NCI-H748 (cell line): ENCODE measurements around the gene CRNN.

Source experiments
- DNase-seq: peaks from one replicate; lab custom pipeline; 2025; ENCODE audit not compliant: unreplicated experiment; lab: John Stamatoyannopoulos, UW

The CRNN gene

DNA sequence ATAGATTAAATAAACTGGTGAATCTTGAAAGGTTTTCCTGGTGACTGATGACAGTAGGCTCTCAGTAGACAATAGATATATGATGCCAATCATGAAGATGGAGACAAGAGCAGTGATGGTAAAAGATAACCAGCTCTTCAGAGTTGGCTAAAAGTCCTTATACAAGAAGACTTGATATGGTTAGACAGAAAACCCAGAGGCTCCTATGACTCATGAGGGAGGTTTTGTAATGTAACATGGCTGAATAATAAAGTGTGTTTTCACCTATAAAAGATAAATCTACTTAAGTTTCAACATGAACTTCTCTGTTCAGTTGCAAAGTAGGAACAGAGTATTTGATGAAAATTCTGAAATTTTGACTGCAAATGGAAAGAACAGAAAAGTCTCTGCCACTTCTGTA lies 12.7 kb upstream of the CRNN start:
- no peak for DNase-seq

DNA sequence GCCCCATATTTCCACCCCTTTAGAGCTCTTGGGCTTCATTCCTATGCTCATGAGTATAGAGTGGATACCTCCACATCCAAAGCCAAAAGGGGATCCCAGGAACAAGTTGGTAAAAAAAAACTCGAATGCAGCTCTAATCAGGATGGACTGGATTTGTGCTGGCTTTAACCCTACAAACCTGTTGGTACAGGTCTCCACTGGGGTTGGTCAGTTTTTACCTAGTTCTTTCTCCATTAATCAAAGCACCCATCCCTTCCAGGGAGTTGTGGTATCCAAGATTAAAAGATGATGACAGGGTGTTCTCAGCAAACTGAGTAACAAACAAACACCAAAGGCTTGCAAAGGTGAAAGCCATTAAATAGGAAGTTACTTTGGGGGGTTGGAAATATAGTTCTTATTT lies 5.9 kb upstream of the CRNN start:
- DNase-seq = no peak

- no peak for DNase-seq
These were observed 1.6 kb upstream of the CRNN start for GRCh38 chr1:152415454-152416227.

- no peak for DNase-seq
These were observed 1.3 kb downstream of the CRNN start for GRCh38 chr1:152412756-152413155.

DNA sequence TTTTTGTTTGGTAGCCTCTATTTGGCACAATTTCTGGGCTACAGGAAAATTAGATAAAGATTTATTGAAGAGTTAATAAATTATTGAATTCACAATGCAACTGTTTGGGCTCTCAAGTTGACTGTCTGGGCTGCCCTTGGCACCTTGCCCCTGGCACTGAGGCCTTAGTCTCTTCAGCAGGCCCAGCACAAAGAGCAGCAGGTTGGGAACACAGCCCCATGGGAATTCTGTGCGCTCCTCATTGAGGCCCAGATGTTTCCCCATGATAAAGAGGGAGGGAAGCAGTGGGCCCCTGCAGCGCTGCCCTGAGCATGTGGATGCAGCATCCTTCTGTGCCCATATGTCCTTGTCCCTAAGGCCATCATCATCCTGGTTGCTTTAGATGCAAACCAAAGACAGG lies 2.9 kb downstream of the CRNN start:
- no peak for DNase-seq

DNA sequence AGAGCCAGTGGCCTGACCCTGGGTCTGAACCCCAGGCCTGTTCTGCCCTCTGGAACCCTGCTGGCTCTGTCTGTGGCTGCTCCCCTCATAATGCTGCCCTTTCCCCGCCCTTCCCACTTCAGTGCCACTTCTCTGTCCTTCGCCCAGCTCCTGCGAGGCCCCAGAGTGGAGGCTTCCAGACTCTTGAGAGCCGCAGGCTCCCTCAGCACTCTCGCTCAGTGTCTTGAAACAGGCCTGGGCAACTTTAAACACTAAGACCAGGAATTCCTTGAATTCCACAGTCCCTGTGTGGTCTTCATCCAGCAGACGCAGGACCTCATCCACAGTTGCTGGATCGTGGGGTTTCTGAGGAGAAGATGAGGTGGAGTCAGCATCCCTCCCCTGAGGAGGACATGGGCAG lies 3.5 kb downstream of the CRNN start:
- DNase-seq = no peak

GRCh38 chr1:152410028-152410427 lies 4.0 kb downstream of the CRNN start:
- DNase-seq = no peak

GRCh38 chr1:152408664-152409063 lies 5.4 kb downstream of the CRNN start:
- DNase-seq = no peak

DNA sequence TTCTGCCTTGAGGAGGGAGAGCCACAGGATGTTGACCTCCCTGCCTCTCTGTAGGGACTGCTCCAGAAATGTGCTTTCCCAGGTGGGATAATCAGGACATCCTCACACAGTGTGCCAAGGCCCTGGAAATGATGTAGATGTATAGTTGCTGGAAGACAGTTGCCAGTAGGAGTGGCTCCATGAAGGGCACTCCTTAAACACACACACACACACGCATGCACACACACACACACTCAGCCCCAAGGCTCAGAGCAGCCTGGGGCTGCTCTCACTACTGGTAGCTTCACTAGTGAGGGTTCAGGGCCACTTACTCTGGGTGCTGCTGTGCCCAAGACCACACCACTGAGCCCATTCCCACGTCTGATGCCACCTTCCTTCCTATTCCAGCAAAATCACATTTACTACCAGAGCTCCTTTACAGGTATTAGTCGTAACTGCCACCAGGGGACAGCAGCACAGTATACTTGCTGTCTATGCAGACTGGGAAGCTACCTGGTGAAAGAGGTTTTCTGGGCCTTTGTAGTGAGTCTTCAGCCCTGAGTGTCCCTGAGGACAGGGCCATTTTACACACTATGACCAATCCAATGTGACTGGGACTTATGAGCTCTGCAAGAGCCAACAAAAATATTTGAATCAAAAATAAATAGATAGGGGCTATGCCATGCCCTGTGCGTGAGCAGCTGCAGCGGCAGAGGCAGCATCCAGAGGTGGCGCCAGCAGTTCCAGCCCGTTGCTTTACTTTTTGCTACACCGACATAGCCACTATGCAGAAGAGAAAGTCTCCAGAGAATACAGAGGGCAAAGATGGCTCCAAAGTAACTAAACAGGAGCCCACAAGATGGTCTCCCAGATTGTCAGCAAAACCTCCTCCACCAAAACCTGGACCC lies 15.0 kb downstream of the CRNN start:
- DNase-seq = no peak

DNA sequence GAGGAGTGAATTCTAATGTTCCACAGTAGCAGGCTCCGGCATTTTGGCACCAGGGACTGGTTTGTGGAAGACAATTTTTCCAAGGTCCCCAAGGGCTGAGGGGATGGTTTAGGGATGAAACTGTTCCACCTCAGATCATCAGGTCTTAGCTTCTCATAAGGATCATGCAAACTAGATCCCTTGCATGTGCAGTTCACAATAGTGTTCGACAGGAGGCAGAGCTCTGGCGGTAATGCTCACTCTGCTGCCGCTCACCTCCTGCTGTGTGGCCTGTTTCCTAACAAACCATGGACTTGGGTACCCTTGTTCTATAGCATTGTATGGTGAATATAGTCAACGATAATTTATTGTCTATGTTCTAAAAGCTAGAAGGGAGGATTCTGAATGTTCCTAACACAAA lies 16.6 kb downstream of the CRNN start:
- DNase-seq = no peak

DNA sequence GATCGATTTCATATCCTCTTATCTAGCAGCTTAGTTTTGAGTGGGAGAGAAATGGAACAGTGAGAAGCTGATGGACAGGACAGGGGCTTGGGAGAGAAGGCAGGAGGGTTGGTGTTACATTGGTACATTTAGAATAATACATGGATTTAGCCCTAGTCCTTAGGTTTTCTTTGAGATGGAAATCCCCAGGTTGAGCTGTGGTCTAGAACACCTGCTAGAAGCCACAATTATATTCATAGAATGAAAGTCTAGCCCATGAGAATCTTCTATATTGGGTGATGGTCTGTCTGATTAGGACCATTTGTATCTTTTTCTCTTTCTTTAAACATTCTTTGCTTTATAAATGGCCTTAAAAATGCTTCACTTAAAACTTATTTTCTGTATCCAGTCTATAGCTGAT lies 19.9 kb downstream of the CRNN start:
- no peak for DNase-seq

DNA sequence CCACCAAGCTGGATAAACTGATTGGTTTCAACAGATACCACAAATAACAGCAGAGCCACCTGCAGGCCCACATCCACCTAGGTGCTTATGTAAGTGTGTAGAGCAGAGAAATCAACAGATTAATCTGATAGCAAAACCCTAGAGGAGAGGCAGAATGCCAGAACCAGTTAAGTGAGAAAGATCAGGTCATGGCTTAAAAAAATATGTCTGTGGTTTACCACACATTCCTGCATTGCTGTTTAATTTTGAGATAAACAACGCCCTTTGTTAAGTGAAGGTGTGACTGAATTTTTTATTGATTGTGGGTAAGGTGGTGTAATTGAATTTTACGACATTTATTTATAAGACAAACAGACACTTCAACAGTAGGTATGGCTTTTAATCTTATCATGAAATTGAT lies 21.2 kb downstream of the CRNN start:
- no peak for DNase-seq

DNA sequence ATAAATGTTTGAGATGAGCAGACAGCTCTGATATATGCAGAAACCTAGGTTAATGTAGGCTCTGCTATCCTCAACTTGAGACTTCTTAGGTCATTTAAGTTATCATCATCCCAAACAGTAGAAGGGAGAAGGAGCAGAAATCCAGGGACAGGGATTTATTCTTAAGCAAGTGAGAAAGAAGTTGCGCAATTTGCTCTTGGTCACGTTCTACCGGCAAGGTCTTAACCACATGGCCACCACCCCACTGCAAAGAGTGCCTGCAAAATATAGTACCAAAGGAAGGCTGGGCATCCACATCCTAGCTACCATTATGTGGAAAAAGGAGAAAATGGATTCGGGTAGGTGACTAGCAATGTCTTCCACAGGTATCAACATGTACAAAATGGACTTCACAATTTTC lies 25.2 kb downstream of the CRNN start:
- no peak for DNase-seq

GRCh38 chr1:152386940-152387339 lies 27.1 kb downstream of the CRNN start:
- DNase-seq = no peak

- no peak for DNase-seq
These were observed 33.1 kb downstream of the CRNN start for GRCh38 chr1:152380932-152381331.

DNA sequence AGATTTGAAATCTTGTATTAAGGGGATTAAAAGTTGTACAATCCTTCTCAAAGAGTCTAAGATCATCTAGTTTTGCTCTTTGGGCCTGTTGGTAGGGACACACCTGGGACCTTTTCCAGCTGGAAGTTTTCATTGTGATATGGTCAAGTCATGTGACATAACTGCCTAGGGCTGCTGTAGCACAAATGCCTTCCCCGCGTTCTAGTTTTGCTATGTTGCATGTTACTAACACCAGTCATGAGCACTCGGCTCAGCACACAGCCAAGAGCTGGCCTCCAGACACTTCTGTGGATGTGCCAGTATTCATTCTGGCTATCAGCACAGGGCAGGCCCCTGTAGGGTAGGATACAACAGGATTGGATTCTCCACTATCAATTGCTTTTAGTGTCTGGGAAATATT lies 39.6 kb downstream of the CRNN start:
- DNase-seq = no peak

GRCh38 chr1:152372672-152373071 lies 41.4 kb downstream of the CRNN start:
- DNase-seq = no peak

- DNase-seq = no peak
These were observed 46.6 kb downstream of the CRNN start for GRCh38 chr1:152367436-152367835.

GRCh38 chr1:152359906-152360305 lies 54.2 kb downstream of the CRNN start, which contains the start of gene FLG2:
Gene FLG2, minus strand, starts transcription at chr1:152360006. Its CDS starts 1,122 bp downstream, at chr1:152358884.
- no peak for DNase-seq
